GM19023 (cell line): ENCODE data around the gene SLC38A9.

ENCODE experiments used
- ATAC-seq: cut with Tn5 transposase; IDR thresholded peaks from one replicate; pipeline ENCODE4 v1.9.1; 2021; ENCODE audit warnings: mild to moderate bottlenecking, moderate library complexity; ENCODE audit not compliant: unreplicated experiment

The SLC38A9 gene

DNA sequence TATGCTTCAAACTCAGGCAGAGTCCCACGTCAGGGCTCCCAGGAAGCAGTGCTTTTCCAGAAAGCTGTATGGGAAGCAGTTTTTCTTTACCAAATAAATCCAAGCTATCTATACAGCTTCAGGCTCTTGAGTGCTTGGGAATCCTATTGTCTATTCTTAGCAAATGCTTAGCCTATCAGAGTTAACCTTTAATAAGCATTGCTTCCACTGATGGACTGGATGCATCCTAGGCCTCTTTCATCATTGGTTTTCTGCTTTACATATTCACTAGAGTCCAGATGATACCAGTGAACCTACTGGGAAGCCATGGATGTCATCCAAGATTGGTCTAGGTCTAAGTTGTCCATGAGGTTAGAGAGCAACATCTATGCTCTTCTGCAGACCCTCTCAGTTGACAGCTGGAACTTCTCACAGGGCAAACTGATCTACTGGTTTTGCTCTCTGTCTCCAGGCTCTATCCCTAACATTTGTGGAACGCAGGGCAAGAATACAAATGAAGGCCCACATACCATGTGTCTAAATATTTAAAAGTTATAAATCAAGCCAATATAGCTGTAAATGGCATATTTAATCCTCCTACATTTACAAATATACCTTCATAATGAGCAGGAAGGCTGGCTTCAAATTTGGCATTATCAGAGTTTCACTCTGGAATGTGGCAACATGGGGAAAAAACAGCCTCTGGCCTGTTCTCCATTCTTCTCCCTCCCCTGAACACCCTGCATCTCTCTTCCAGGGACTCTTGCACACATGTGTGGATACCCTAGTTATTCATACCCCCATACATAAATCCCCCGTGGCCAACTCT is 127.5 kb downstream of the SLC38A9 start:
- ATAC-seq, result no peak

DNA sequence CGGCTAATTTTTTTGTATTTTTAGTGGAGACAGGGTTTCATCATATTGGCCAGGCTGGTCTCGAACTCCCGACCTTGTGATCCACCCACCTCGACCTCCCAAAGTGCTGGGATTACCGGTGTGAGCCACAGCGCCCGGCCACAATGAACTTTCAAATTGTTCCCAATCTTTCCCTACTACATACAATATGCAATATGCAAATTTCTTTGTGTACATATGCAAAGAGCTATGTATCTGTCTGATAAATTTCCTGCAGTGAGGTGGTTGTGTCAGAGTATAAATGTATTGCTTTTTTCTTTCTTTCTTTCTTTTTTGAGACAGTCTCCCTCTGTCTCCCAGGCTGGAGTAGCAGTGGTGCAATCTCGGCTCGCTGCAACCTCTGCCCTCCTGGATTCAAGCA is 128.5 kb downstream of the SLC38A9 start:
- no peak for ATAC-seq

DNA sequence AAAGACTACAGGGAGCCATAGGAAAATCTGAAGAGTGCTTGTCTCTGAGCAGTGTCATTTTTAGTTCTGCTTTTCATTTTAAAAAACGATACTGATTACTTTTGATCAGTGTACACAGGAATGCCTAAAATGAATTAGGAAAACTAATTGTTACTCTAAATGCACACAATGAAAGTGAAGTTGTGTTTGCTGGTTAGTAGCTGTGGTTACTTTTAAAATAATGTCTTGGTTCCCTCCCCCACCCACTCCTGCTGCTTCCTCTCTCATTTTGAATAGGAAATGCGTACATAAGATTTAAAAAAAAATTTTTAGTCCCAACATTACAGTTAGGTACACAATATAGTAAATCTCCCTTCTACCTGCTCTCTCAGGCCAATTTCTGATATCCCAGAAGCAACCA is 129.9 kb downstream of the SLC38A9 start:
- ATAC-seq, result no peak

- ATAC-seq, result no peak
Measured at GRCh38 chr5:55580042-55580441, 132.1 kb downstream of the SLC38A9 start.

- no peak for ATAC-seq
Measured at GRCh38 chr5:55578771-55579170, 133.4 kb downstream of the SLC38A9 start.

DNA sequence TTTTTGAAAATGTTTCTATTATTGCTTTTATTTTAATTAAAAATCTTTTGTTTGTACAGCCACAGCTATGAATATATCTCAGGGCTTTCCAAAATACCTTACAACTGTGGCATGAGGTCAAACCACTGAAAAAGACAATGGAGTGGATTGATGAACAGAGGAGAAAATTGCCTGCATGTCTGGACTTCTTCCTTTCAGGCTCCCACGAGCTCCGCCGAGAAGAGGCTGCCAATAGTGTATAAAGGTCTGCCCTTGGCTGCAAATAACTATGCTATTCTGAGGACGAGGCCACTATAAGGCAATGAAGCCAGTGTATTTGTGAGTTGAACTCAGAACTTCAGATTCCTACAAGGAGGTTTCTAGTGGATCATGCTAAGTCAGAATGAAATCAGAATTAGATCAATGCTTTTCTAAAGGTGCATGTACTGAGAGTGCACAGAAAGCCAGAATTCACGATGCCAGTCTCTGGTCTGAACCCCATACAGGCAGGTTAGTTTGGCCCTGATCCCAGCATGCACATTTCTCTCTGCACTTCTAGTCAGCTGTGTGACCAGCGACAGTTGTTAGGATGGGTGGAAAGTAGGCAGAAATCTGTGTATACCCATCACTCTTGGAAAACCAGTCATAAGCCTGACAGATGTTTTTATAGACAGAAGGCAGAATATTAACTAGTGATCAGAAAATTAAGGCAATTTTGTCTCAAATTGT is 134.6 kb downstream of the SLC38A9 start:
- ATAC-seq, result no peak

GRCh38 chr5:55576661-55577060 is 135.5 kb downstream of the SLC38A9 start:
- no peak for ATAC-seq
